GM19351 (cell line): Measurements from ENCODE around the gene NLRP9.
A peak's percentile ranks its signal among the peaks of the same experiment; 100 is the strongest.

Source experiments
- ATAC-seq: cut with Tn5 transposase; IDR thresholded peaks from one replicate; pipeline ENCODE4 v1.9.1; 2021; ENCODE audit warnings: mild to moderate bottlenecking, moderate library complexity; ENCODE audit not compliant: unreplicated experiment

NLRP9 gene

DNA sequence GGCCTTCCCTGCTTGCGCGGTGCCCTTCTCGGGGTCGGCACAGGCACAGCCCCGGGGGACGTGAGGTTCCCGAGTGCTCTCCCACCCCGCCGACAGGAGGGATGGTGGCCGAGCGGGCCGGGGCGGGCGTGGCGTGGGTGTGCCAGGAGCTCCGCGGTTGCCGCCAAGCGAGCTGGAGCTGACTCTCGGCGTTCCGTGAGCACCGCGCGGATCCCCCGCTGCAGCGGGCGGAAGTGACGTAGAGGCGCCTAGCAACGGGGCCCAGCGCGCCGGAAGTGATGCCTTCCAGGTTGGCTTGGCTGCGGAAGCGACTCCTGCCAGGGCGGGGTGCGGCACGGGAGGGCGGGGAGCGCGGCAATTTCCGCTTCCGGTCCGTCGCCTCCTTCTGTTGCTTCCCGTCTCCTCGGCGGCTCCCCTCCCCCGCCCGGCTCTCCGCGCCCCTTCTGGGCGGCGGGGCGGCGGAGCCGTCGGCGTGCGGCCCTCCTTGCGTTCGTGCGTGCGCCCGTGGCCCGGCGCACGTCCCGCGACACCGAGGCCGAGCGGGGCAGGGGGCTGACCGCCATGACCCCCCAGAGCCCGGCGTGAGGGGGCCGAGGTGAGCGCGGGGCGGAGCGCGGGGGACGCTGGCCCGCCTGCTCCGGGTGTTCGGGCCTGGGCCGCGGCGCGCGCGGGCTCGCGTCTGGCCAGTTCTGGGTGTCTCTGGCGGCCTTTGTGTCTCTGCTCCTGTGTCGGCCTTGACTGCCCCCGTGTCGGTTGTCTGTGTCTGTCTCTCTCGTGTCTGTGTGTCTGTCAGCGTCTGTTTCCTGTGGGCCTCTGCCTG lies 63.2 kb downstream of the NLRP9 start, which contains the start of gene EPN1:
Gene EPN1 (plus strand): TSS at position 386 of the 820 bp plus-strand sequence. CDS start 3,402 bp downstream, outside the sequence.
- peak; percentile 58 for ATAC-seq

DNA sequence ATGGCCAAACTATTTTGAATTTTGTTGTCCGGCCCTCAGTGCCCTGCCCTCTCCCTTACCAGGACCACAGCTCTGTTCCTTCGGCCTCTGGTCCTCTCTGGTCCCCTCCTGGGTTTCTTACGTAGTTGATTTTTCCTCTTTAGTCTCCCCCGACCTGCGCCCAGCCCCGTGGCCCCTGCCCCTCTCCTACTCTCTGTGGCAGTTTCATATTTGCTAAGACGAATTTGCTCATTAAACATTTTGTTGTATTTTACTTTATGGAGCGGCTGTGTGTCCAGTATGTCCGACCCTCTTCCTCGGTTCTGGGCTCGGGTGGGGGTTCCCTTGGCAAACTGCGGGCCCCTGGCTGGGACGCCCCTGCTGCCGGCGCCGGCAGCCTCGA lies 63.8 kb downstream of the NLRP9 start:
- no peak for ATAC-seq

DNA sequence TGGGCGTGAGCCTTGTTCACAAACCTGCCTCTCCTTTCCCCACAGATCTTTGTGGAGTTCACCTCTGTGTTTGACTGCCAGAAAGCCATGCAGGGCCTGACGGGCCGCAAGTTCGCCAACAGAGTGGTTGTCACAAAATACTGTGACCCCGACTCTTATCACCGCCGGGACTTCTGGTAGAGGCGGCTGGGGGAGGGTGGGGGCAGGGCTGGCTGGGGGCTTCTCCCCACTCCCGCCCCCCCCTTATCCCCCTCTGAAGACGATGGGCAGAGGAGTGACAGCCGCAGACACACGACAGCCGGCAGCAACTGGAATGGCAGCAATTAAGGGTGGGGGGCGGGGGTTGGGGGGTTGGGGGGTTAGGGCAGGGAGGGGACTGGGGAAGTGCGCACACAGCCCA lies 64.3 kb downstream of the NLRP9 start:
- ATAC-seq = no peak

DNA sequence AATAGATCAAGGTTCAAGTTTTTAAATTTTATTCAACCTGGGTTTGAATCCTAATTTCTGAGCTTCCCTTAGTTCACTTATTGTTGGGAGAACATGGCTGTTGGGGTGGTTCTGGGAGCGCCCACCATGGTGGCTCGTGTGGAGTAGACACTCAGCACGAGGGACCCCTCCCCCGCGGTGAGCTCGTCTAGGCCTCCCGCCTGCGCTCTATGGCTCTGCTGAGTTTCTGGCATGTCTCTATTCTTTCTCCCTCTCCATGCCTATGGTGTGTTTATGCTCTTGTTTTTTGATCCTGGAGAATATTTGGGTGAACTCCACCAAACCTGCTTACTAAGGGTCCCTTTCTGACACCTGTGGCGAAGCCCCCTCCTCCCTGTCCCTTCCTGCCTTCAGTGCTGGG lies 64.7 kb downstream of the NLRP9 start:
- ATAC-seq = no peak

DNA sequence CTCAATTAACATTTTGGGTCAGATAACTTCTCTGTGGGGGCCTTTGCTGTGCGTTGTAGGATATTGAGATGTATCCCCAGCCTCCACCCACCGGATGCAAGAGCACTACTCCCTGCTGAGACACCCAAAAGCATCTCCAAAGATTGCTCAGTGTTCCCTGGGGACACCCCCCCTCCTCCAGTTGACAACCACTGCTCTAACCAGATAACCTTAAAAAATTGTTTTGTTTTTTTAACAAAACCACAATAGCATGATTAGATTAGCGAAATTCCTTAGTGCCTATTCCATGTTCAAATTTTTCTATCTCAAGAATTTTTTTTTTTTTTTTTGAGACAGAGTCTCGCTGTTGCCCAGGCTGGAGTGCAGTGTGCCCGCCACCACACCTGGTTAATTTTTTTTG lies 65.8 kb downstream of the NLRP9 start:
- no peak for ATAC-seq

DNA sequence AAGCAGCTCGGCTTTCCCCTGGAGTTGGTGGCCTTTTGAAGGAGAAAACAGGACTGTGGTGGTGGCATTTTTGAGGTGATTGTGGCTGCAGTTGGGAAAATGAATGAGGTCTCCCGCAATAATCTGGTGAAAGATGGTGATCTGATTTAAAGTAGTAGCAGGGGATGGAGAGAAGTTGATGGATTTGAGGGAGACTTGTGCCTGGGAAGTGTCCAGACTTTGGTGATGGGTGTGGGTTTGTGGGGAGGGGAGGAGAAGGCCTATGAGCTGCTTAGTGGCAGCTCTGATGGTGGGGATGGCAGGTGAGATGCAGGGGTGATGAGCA lies 67.2 kb downstream of the NLRP9 start:
- no peak for ATAC-seq

DNA sequence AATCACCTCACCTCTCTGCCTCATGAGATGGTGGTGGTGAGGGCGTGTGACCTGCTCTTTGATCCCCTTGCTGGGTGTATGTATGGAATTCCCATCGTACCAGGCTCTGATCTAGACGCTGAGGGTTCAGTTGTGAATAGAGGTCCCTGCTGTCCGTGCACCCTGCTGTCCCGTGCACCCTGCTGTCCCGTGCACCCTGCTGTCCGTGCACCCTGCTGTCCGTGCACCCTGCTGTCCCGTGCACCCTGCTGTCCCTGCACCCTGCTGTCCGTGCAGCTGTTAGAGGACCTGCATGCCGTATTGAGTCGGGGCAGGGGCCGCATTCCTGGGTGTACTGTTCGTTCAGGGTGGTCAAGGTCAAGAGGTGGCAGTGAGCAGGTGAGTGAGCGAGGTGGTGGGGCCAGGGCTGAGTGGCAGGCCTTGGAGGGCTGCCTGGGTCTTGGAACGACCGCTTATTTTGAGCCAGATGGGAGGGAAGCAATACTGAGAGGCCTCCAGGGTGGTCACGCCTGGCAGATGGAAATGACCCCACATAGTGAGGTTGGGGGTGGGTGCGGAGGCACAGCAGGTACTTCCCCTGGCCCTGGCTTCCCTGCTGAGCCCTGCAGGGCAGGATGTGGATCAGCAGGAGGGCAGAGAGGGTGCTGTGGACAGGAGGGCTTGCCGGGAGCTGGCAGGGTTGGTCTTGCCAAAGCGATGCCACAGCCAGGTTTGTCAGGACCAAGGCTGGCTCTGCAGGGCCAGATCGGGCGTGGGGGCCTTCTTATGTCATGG lies 67.7 kb downstream of the NLRP9 start:
- ATAC-seq = no peak

DNA sequence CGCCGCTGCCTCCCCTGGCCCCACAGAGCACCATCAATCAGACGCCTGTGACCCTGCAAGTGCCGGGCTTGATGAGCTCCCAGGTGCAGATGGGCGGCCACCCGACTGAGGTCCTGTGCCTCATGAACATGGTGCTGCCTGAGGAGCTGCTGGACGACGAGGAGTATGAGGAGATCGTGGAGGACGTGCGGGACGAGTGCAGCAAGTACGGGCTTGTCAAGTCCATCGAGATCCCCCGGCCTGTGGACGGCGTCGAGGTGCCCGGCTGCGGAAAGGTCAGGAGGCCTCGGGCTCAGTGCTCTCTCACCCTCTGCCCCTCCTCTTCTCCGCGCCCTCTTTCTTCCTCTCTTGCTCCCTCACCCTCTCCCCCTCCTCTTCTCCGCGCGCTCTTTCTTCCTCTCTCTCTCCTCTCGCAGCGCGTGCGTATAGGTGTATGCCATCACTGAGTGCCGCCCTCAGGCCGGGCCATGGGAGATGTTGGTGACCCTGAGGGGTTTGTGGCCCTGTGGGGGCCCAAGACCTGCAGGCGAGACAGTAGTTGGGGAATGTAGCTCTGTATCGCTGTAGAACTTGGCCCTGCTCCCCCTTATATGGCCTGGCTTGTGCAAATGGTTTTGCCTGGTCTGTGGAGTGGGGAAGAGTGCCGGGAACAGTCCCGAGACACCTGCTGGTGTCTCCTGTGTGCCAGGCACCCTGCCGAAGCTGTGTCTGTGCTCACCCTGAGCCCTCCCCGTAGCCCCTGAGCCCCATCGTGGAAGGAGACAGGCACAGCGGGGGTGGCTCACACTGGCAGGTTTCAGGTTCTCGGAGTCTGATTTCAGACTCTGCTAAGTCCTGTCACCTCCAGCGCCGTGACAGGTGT lies 68.6 kb downstream of the NLRP9 start:
- ATAC-seq = no peak

DNA sequence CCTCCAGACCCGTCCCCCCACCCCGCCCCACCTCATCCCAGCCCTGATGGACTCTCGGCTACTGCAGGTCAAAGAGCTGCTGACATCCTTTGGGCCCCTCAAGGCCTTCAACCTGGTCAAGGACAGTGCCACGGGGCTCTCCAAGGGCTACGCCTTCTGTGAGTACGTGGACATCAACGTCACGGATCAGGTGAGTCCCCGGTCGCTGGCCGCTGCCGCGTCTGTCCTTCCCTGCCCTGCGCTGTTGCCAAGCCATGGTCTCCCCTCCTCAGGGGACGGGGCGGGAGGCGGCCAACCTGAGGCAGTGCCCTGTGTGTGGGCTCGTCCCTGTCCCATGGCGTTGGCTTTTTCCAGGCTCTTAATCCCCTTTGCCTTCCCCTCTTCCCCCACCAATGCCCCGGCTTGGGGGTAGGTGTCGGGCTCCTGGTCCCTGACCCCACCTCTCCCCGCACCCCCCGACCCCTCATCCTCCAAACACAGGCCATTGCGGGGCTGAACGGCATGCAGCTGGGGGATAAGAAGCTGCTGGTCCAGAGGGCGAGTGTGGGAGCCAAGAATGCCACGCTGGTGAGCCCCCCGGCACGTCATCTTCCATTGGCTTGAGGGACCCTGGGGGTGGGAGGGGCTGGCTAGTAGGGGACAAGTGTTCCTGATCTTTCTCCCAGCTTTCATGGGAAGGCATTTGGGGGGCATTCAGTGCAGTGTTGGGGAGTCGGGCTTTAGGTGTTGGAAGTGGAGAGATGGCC lies 69.4 kb downstream of the NLRP9 start:
- ATAC-seq = no peak

DNA sequence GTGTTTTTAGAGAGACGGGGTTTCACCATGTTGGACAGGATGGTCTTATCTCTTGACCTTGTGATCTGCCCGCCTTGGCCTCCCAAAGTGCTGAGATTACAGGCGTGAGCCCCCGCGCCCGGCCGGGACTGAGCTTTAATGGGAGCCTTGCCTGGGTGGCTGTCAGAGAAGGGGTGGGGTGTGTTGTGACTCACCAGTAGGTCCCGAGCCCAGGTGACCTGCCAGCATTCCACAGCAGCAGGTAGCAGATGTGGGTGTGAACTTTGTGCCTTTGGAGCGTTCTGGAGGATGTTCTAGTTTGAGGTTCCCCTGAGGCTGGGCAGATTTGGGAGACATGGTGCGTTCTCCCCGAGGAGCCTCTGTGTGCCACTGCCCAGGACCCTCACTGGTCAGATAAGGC lies 70.2 kb downstream of the NLRP9 start:
- ATAC-seq = no peak

DNA sequence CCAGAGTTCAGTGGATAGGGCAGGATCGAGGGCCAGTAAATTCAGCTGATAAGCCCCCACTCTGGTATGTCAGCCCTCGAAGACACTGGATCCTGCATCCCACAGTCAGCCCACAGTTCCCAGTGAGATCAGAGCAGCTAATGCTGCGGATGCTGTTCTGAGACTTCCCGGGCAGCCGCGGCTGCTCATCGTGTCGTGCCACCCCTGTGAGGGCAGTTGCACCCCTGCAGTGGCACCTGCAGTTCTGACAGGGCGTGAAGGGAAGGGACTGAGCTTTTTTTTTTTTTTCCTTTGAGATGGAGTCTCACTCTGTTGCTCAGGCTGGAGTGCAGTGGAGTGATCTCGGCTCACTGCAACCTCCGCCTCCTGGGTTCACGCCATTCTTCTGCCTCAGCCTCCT lies 70.7 kb downstream of the NLRP9 start:
- ATAC-seq = no peak

DNA sequence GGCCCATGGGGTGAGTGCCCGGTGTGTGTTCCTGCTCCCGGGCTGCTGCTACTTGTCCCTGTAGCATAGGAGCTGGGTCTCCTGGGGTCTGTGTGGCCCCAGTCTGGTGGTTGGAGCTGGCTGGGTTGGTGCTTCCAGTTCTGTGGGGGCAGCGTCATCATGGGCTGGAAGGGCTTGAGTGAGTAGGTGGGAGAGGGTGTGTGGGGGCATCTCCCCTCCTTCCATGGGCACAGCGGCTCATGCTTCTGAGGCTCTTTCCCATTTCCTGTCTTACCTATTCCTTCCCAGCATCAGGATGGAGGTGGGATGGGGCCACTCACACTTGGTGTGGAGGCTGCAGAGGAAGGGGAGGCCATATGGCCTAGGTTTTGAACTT lies 71.2 kb downstream of the NLRP9 start:
- no peak for ATAC-seq

DNA sequence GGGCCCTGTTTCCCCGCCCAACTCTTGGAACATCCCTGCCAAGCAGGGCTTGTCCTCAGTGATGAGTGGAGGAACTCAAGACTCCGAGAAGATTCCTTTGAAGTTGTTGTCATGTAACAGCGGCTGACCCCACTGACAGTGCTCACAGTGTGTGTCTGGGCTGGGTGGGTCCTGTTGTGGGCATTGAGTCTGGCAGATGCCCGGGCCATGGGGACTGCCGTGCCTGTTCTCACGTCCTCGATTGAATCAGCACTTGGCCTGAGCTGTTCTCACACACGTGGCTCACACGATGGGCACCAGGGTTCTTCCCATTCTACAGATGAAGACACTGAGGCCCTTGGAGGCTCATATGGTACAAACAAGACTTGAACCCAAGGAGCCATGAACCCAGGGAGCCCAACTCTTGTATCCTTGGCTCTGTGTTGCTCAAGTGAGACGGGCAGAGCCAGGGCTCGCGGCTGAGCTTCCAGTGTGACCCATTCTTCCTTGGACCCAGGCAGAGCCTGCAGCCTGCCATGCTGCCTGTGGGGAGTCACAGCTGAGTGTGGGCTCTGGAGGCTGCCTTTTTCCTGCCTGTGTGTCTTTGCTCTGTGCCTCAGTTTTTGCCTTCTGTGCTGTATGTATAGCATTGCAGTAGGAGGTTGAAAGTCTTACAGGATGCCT lies 71.7 kb downstream of the NLRP9 start:
- no peak for ATAC-seq

DNA sequence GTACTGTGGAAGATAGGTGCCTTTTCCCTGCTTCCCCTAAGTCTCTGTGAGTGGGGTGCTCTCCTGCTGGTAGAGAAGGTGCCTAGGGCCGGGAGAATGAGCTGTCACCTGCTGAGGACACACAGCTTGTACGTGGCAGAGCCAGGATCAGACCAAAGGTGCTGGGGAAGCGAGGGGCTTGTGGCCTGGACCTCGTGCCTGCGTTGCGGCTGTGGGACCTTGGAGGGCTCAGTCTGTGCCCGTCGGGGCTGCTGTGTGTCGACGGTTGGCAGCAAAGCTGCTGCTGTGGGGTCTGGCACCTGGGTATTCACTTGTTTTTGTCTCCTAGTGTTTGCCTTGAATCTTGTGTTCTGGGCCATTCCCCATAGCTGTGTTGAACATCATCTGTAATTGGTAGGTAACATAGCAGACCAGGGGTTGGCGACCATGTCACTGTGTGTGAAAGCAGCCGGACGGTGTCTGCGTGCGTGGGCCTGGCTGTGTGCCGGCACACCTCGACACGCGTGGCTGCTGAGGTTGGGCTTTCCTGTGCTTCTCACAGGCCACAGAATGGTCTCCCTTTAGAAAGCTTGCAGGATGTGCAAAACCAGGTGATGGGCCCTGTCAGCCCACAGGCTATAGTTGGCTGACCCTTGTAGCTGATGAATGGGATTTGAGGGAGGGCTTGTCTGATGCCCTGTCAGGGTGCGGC lies 74.2 kb downstream of the NLRP9 start:
- no peak for ATAC-seq

DNA sequence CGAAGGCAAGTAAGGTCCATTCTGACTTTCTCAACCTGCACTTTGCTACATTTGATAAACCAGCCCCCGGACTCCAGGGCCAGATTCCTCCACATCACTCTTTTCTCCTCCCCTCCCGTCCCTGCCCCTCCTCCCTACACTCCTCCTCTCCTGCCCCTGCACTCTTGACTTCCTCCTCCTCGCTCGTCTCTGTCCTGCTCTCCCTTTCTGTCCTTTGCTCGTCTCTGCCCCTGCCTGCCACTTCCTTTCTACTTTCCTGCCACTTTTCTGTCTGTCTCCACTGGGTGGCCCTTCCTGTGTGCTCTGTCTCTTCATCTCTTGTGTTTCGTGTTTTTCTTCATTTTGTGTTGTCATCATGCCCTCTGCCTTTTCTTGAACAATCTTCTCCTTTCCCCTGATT lies 76.4 kb downstream of the NLRP9 start:
- no peak for ATAC-seq

DNA sequence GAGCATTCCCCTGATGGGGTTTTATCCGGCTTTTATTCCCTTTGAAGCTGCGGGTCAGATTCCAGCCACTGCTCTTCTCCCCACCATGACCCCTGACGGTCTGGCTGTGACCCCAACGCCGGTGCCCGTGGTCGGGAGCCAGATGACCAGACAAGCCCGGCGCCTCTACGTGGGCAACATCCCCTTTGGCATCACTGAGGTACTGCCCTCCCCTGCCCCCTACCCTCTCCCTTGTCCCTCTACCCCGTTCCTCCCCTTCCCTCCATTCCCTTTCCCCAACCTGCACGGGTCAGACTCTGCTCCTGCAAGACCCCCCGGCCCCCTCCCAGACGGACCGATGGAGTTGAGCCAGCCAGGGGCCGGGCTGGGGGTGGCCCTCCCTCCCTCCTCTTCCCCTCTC lies 77.2 kb downstream of the NLRP9 start:
- no peak for ATAC-seq

DNA sequence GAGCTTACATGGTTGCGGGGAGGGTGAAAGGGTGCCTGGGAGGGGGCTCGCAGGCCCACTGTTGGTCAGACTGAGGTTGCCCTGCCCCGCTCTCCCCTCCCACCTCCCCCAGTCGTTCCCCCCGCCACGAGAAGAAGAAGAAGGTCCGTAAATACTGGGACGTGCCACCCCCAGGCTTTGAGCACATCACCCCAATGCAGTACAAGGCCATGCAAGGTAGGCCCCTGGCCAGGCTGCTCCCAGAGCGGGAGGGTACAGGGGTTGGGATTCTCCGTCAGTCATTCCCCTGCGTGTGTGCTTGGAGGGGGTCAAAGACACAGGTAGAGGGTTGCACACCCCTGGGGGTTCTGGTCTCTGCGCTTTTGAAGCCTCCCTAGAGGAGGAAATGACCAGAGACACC lies 77.8 kb downstream of the NLRP9 start:
- ATAC-seq = no peak

DNA sequence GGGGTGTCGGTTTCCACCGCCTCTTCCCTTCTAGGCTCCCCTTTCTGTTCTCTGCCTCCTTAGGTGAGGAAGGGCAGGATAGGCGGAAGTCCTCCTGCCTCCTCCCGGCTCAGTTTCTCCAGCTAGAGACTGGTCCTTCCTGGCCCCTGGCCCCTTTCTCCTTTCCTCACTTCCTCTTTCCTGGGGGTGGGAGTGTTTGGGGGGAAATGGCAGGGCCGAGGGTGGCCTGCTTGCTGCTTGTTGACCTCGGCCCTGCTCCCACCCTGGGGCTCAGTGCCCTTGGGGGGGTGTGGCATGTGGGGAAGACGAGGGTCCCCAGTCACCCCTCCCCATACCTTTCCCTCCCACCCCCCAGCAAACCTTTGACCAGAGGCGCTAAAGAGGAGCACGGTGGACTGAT lies 78.4 kb downstream of the NLRP9 start:
- no peak for ATAC-seq

DNA sequence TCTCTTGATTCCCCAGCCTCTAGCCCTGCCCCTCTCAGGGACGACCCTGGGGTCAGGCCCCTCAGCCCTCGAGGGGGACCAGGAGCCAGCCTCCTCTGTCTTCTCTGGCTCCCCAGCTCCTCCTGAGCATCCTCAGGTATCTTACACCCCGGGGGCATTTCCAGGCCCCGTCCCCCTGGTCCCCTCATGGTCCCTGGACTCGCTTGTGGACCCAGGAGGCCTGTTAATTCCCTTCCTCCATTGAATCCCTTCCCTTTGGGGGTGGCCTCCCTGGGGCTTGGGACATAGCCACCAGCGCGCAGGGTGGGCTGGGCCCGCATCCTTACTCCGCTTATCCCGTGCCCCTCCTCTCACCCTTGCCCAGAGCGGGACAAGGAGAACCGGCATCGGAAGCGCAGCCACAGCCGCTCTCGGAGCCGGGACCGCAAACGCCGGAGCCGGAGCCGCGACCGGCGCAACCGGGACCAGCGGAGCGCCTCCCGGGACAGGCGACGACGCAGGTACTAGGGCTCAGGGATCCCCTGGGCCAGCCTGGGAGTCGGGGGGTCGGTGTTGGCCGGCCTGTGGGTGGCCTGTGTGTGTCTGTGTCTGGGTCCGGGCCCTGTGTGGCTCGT lies 79.2 kb downstream of the NLRP9 start:
- no peak for ATAC-seq
